ENCODE measurements around the gene ZNF12. TPM values are rescaled to one million over a fixed set of nuclear protein-coding genes. Genes with fewer than 3 reads are reported as not detected.

ZNF12 gene
- total RNA-seq, 1 donor from 2014 or later = 12.5 TPM

DNA sequence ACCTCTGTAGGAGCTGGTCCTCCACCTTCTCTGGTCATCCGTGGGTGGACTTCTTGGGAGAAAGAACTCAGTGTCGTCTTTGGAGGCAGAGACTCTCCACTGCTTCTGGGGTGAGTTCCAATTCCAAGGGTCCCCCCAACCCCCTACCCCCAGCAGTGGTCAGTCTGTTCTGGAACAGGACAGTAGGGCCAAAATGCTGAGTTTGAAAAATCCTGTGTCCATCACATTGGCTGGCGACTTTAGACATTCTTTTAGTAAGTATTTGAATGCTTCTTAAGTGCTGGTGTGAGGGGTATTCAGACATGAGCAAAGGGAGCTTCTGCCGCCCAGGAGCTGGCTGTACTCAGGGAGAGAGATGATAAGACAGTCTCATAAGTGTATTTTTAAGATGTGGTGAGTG lies 67.7 kb downstream of the ZNF12 start:
- no peak overlapping the region for H3K4me3 ChIP-seq (ENCODE audit: low read depth, low read length)
- DNase-seq (ENCODE audit: low read depth) = no peak
- TF ChIP-seq, protein P1, sequence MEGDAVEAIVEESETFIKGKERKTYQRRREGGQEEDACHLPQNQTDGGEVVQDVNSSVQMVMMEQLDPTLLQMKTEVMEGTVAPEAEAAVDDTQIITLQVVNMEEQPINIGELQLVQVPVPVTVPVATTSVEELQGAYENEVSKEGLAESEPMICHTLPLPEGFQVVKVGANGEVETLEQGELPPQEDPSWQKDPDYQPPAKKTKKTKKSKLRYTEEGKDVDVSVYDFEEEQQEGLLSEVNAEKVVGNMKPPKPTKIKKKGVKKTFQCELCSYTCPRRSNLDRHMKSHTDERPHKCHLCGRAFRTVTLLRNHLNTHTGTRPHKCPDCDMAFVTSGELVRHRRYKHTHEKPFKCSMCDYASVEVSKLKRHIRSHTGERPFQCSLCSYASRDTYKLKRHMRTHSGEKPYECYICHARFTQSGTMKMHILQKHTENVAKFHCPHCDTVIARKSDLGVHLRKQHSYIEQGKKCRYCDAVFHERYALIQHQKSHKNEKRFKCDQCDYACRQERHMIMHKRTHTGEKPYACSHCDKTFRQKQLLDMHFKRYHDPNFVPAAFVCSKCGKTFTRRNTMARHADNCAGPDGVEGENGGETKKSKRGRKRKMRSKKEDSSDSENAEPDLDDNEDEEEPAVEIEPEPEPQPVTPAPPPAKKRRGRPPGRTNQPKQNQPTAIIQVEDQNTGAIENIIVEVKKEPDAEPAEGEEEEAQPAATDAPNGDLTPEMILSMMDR (conservative IDR thresholded peaks at IDR 0.05; ENCODE audit: low read depth, low read length) = no peak

Other genes with a start within 250 kb of the ZNF12 start
- 78.1 and 113 TPM in 2 replicates for gene KDELR2, start 222.8 kb downstream of the ZNF12 start, total RNA-seq
- gene GRID2IP, start 155.5 kb downstream of the ZNF12 start, total RNA-seq = not detected in 2 replicates
- gene ZDHHC4, start 129.5 kb downstream of the ZNF12 start, total RNA-seq = 37.5 and 55.1 TPM in 2 replicates
- gene INTS15, start 116.9 kb downstream of the ZNF12 start, total RNA-seq = 23.1 and 36.0 TPM in 2 replicates
- 5.6 and 9.9 TPM in 2 replicates for gene ZNF853, start 91.3 kb downstream of the ZNF12 start, total RNA-seq
- gene ZNF316, start 69.6 kb downstream of the ZNF12 start, total RNA-seq = 9.5 and 12.6 TPM in 2 replicates
- 0.07 and 0.23 TPM in 2 replicates for gene RSPH10B2, start 47.2 kb upstream of the ZNF12 start, total RNA-seq
- gene CCZ1B, start 119.3 kb upstream of the ZNF12 start, total RNA-seq = 15.1 and 64.3 TPM in 2 replicates